HEK293 (cell line): Measurements from ENCODE around the gene GANAB.

ENCODE experiments used
- CTCF ChIP-seq: fragments of 450-650 bp; formaldehyde crosslinking; IDR thresholded peaks from 2 replicates; pipeline ENCODE4 v1.5.1; 2016; ENCODE audit warnings: missing biosample characterization, missing genetic modification characterization
- ZBTB7A ChIP-seq: fragments of 450-650 bp; formaldehyde crosslinking; IDR thresholded peaks from 2 replicates; pipeline ENCODE4 v1.5.1; 2016; ENCODE audit warnings: low read depth, missing biosample characterization, missing genetic modification characterization
- ZFP37 ChIP-seq: fragments of 450-650 bp; formaldehyde crosslinking; IDR thresholded peaks from 2 replicates; pipeline ENCODE4 v1.5.1; 2016; ENCODE audit warnings: missing biosample characterization, missing genetic modification characterization
- ZNF2 ChIP-seq: fragments of 450-650 bp; formaldehyde crosslinking; IDR thresholded peaks from 2 replicates; pipeline ENCODE4 v1.5.1; 2016; ENCODE audit warnings: missing biosample characterization, missing genetic modification characterization
- ZNF660 ChIP-seq: fragments of 450-650 bp; IDR thresholded peaks from 2 replicates; pipeline ENCODE4 v1.5.1; 2018; ENCODE audit warnings: missing biosample characterization, mild to moderate bottlenecking, missing genetic modification characterization
- ZSCAN5A ChIP-seq: fragments of 450-650 bp; formaldehyde crosslinking; IDR thresholded peaks from 2 replicates; pipeline ENCODE4 v1.5.1; 2016; ENCODE audit warnings: missing biosample characterization, missing genetic modification characterization

- TF ChIP-seq ZBTB7A (tag by site-specific recombination) (no peak), ZFP37 (no peak), ZNF660 (tag by site-specific recombination) (0 out of 2 replicates have a peak, but pooled peaks have one; percentile 14), ZSCAN5A (tag by site-specific recombination) (no peak), ZNF2 (peak; percentile 46; the same call in 1 of the 2 replicates), CTCF (tag by site-specific recombination) (peak; percentile 69)
Measured at GRCh38 chr11:62593434-62594044, 52.9 kb downstream of the GANAB start.
